Measurements from ENCODE around the gene EGFL8. TPM values are rescaled to one million over a fixed set of nuclear protein-coding genes. Genes with fewer than 3 reads are reported as not detected.
A peak's percentile ranks its signal among the peaks of the same experiment; 100 is the strongest.

The EGFL8 gene
- total RNA-seq, 2 donors from 2014 or later: 10.4 to 13.7 TPM

- Histone ChIP-seq H3K4me3 (no peak overlapping the region), H3K36me3 (peaks cover 7% of the 10 kb centered on the region), H3K4me1 (peaks cover 10% of the 10 kb centered on the region), H3K27me3 (no peaks in the 10 kb centered on the region), H3K9ac (ENCODE audit: low read depth in 2 of 2, low read length in 2 of 2) (no peak overlapping the region), H3K9me3 (no peaks in the 10 kb centered on the region), H3K27ac (no peak overlapping the region)
- no peak for DNase-seq
- intact Hi-C loops (cut with DNase I): no loop called here
- no peak for TF ChIP-seq CTCF (IDR thresholded peaks at IDR 0.05)
These were observed 5.9 kb downstream of the EGFL8 start for GRCh38 chr6:32170294-32170693.

GRCh38 chr6:32171234-32171633, 6.8 kb downstream of the EGFL8 start:
- H3K27me3 ChIP-seq: no peaks in the 10 kb centered on the region
- no peak for DNase-seq
- H3K36me3 ChIP-seq: peaks cover 7% of the 10 kb centered on the region
- H3K4me1 ChIP-seq: peaks cover 11% of the 10 kb centered on the region
- H3K9ac ChIP-seq (ENCODE audit: low read depth in 2 of 2, low read length in 2 of 2): no peak overlapping the region
- H3K9me3 ChIP-seq: no peaks in the 10 kb centered on the region
- no peak overlapping the region for H3K4me3 ChIP-seq
- no peak for TF ChIP-seq CTCF (IDR thresholded peaks at IDR 0.05)
- intact Hi-C loops (cut with DNase I): no loop called here
- H3K27ac ChIP-seq: no peak overlapping the region

GRCh38 chr6:32173051-32173727, 8.8 kb downstream of the EGFL8 start:
- no peak overlapping the region for H3K9ac ChIP-seq (ENCODE audit: low read depth in 2 of 2, low read length in 2 of 2)
- DNase-seq: no peak
- no peaks in the 10 kb centered on the region for H3K27me3 ChIP-seq
- intact Hi-C loops (cut with DNase I): no loop called here
- peaks cover 16% of the 10 kb centered on the region for H3K4me1 ChIP-seq
- no peak overlapping the region for H3K4me3 ChIP-seq
- H3K9me3 ChIP-seq: no peaks in the 10 kb centered on the region
- no peak overlapping the region for H3K27ac ChIP-seq
- no peak for TF ChIP-seq CTCF (IDR thresholded peaks at IDR 0.05)
- peaks cover 7% of the 10 kb centered on the region for H3K36me3 ChIP-seq

GRCh38 chr6:32174416-32174815, 10.0 kb downstream of the EGFL8 start:
- no peak for TF ChIP-seq CTCF (IDR thresholded peaks at IDR 0.05)
- Histone ChIP-seq H3K4me1 (peaks cover 21% of the 10 kb centered on the region), H3K36me3 (peaks cover 7% of the 10 kb centered on the region), H3K9me3 (no peaks in the 10 kb centered on the region), H3K9ac (ENCODE audit: low read depth in 2 of 2, low read length in 2 of 2) (no peak overlapping the region), H3K27me3 (no peaks in the 10 kb centered on the region), H3K4me3 (no peak overlapping the region), H3K27ac (no peak overlapping the region)
- intact Hi-C loops (cut with DNase I): no loop called here
- DNase-seq: no peak

- TF ChIP-seq CTCF (IDR thresholded peaks at IDR 0.05): no peak
- H3K36me3 ChIP-seq: peaks cover 5% of the 10 kb centered on the region
- H3K9ac ChIP-seq (ENCODE audit: low read depth in 2 of 2, low read length in 2 of 2): peak overlapping the region; percentile 90 to 99
- H3K4me3 ChIP-seq: peak overlapping the region; percentile 77
- H3K27me3 ChIP-seq: no peaks in the 10 kb centered on the region
- intact Hi-C loops (cut with DNase I): no loop called here
- peak overlapping the region; percentile 94 for H3K27ac ChIP-seq
- H3K9me3 ChIP-seq: no peaks in the 10 kb centered on the region
- DNase-seq: no peak
- peaks cover 22% of the 10 kb centered on the region for H3K4me1 ChIP-seq
These were observed 10.9 kb downstream of the EGFL8 start for GRCh38 chr6:32175322-32175710.

Measured in colonic mucosa (tissue), 4 donors.